HG02588 (cell line): ENCODE data around the gene DCDC2.
A peak's percentile ranks its signal among the peaks of the same experiment; 100 is the strongest.
"Not testable (repeated sequence)": the region's sequence is repeated elsewhere in the genome, so short reads cannot be mapped to it uniquely, and the experiment has no call there.

ENCODE experiments used
- ATAC-seq: cut with Tn5 transposase; IDR thresholded peaks from one replicate; pipeline ENCODE4 v1.9.1; 2021; ENCODE audit warnings: mild to moderate bottlenecking, moderate library complexity; ENCODE audit not compliant: unreplicated experiment

Gene DCDC2

GRCh38 chr6:24154121-24154520 lies 203.7 kb downstream of the DCDC2 start:
- no peak for ATAC-seq

GRCh38 chr6:24152014-24152413 lies 205.8 kb downstream of the DCDC2 start:
- no peak for ATAC-seq

- no peak for ATAC-seq
Measured at GRCh38 chr6:24149836-24150235, 208.0 kb downstream of the DCDC2 start.

GRCh38 chr6:24149296-24149695 lies 208.6 kb downstream of the DCDC2 start:
- ATAC-seq, result no peak

GRCh38 chr6:24148684-24149083 lies 209.2 kb downstream of the DCDC2 start:
- ATAC-seq, result no peak

GRCh38 chr6:24148154-24148570 lies 209.7 kb downstream of the DCDC2 start:
- ATAC-seq, result no peak

GRCh38 chr6:24147511-24148153 lies 210.2 kb downstream of the DCDC2 start:
- no peak for ATAC-seq

- ATAC-seq, result no peak
Measured at GRCh38 chr6:24146871-24147270, 211.0 kb downstream of the DCDC2 start.

- no peak for ATAC-seq
Measured at GRCh38 chr6:24145690-24146131, 212.1 kb downstream of the DCDC2 start.

- ATAC-seq, result not testable (repeated sequence)
Measured at GRCh38 chr6:24142733-24143132, 215.1 kb downstream of the DCDC2 start.

GRCh38 chr6:24140591-24140990 lies 217.3 kb downstream of the DCDC2 start:
- ATAC-seq, result no peak

- no peak for ATAC-seq
Measured at GRCh38 chr6:24139639-24140038, 218.2 kb downstream of the DCDC2 start.

- ATAC-seq, result no peak
Measured at GRCh38 chr6:24139080-24139479, 218.8 kb downstream of the DCDC2 start.

- ATAC-seq, result no peak
Measured at GRCh38 chr6:24131751-24132150, 226.1 kb downstream of the DCDC2 start.

GRCh38 chr6:24127316-24127715 lies 230.5 kb downstream of the DCDC2 start:
- no peak for ATAC-seq

- ATAC-seq, result peak; percentile 55
Measured at GRCh38 chr6:24126586-24127192, 231.2 kb downstream of the DCDC2 start.

GRCh38 chr6:24125980-24126379 lies 231.9 kb downstream of the DCDC2 start, which contains the start of gene NRSN1:
NRSN1 (plus strand) TSS chr6:24126215; CDS start chr6:24134328, 8,113 bp downstream.
- ATAC-seq, result no peak

- ATAC-seq, result no peak
Measured at GRCh38 chr6:24122139-24122538, 235.7 kb downstream of the DCDC2 start.
